Calu3 (cell line): ENCODE measurements around the gene FAM228A. TPM values are rescaled to one million over a fixed set of nuclear protein-coding genes. Genes with fewer than 3 reads are reported as not detected.

Experiments
- BruUV-seq: library from RNA; stranded (reverse); fragments of 400-500 nt; replicated peaks from 2 replicates; lab custom pipeline; 2021; lab: Mats Ljungman, UMichigan
- CTCF ChIA-PET: fragments of 300-600 bp; sonication (Branson Sonifier 250); formaldehyde crosslinking; loops from one replicate; lab custom pipeline; 2022; ENCODE audit warnings: antibody characterized with exemption; lab: Charles Lee
- DNase-seq: peaks from one replicate; pipeline ENCODE4 v3.0.0; 2022
- H3K27ac Mint-ChIP-seq: one replicate; pipeline ENCODE4 v1.8.0; 2022; ENCODE audit warnings: mixed read lengths; ENCODE audit not compliant: unreplicated experiment
- H3K27me3 Mint-ChIP-seq: one replicate; pipeline ENCODE4 v1.8.0; 2022; ENCODE audit warnings: mixed read lengths; ENCODE audit not compliant: unreplicated experiment
- H3K36me3 Mint-ChIP-seq: one replicate; pipeline ENCODE4 v1.8.0; 2022; ENCODE audit warnings: mild to moderate bottlenecking, moderate library complexity, mixed read lengths; ENCODE audit not compliant: insufficient read depth, unreplicated experiment
- H3K4me1 Mint-ChIP-seq: one replicate; pipeline ENCODE4 v1.8.0; 2022; ENCODE audit warnings: mild to moderate bottlenecking, low read depth, mixed read lengths; ENCODE audit not compliant: unreplicated experiment
- H3K4me3 Mint-ChIP-seq: one replicate; pipeline ENCODE4 v1.8.0; 2022; ENCODE audit warnings: mild to moderate bottlenecking, low read depth, moderate library complexity, mixed read lengths; ENCODE audit not compliant: unreplicated experiment
- H3K9me3 Mint-ChIP-seq: one replicate; pipeline ENCODE4 v1.8.0; 2022; ENCODE audit warnings: low read depth, mixed read lengths; ENCODE audit not compliant: unreplicated experiment
- CTCF ChIP-seq: fragments of 200-600 bp; IDR thresholded peaks from one replicate; pipeline ENCODE4 v1.8.0; 2022; ENCODE audit warnings: antibody characterized with exemption; ENCODE audit not compliant: unreplicated experiment
- intact Hi-C: fragments of 100-400 bp; cut with micrococcal nuclease; formaldehyde crosslinking; loops from one replicate; pipeline ENCODE4 v1.10.0; 2022; ENCODE audit not compliant: unreplicated experiment
- total RNA-seq: library from RNA; stranded (reverse); gene quantifications from 2 replicates; pipeline ENCODE4 v1.2.3, GENCODE V29; 2022

The FAM228A gene
- total RNA-seq, 1 experiment from 2014 or later = not detected

DNA sequence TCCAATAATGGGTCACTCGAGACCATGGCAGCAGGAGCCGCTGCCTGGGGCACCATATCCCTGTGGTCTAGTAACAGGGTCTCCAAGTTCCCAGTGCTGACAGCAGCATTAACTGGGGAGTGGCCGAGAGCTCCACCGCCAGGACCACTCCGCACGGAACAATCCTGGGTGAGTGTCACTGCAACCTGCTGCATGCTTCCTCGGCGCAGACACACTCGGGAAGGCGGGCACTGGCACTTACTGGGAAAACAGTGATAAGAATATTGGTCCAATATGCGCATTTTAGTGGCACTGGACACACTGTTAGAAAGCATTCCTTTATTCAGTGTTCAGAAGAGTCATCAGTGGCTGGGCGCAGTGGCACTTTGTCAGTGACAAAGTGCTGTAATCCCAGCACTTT is 29.7 kb downstream of the FAM228A start:
- Mint-ChIP-seq H3K9me3 (no peaks in the 10 kb centered on the region), H3K27ac (no peak overlapping the region), H3K27me3 (no peaks in the 10 kb centered on the region), H3K4me3 (no peak overlapping the region), H3K36me3 (peaks cover 7% of the 10 kb centered on the region), H3K4me1 (no peaks in the 10 kb centered on the region)
- no peak for TF ChIP-seq CTCF
- BruUV-seq = no TSS peak
- CTCF ChIA-PET = no interaction called here
- DNase-seq = no peak
- intact Hi-C loops = no loop called here

DNA sequence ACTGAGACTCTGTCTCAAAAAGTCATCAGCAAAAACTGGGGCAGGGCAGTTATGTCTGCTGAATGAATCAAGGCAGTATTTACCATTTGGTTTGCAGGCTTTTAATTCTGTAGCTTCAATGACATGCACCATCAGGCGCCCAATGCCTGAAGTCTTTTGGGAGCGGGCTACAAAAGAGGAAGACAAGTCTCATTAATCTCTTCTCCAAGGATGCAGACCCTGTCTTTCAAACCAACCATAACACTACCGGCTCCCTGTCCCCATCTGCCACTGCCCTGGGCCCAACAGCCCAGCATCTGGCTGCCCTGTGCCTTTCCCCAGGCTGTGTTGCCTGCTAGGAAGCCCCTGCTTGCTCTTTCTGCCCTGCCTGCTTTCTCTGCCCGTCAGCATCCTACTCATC is 30.3 kb downstream of the FAM228A start:
- no peak for DNase-seq
- CTCF ChIA-PET = no interaction called here
- BruUV-seq = no TSS peak
- Mint-ChIP-seq H3K36me3 (peaks cover 7% of the 10 kb centered on the region), H3K4me1 (no peaks in the 10 kb centered on the region), H3K4me3 (no peak overlapping the region), H3K9me3 (no peaks in the 10 kb centered on the region), H3K27me3 (no peaks in the 10 kb centered on the region), H3K27ac (no peak overlapping the region)
- TF ChIP-seq CTCF = no peak
- intact Hi-C loops = no loop called here

GRCh38 chr2:24206242-24206641 is 31.4 kb downstream of the FAM228A start:
- no TSS peak for BruUV-seq
- peaks cover 6% of the 10 kb centered on the region for H3K36me3 Mint-ChIP-seq
- H3K4me1 Mint-ChIP-seq = no peaks in the 10 kb centered on the region
- no peaks in the 10 kb centered on the region for H3K9me3 Mint-ChIP-seq
- intact Hi-C loops = no loop called here
- CTCF ChIA-PET = no interaction called here
- DNase-seq = no peak
- no peak overlapping the region for H3K27ac Mint-ChIP-seq
- no peak overlapping the region for H3K4me3 Mint-ChIP-seq
- H3K27me3 Mint-ChIP-seq = no peaks in the 10 kb centered on the region
- no peak for TF ChIP-seq CTCF

GRCh38 chr2:24206714-24207113 is 31.9 kb downstream of the FAM228A start:
- peaks cover 5% of the 10 kb centered on the region for H3K36me3 Mint-ChIP-seq
- no peaks in the 10 kb centered on the region for H3K27me3 Mint-ChIP-seq
- no peak overlapping the region for H3K4me3 Mint-ChIP-seq
- no TSS peak for BruUV-seq
- no peak for DNase-seq
- intact Hi-C loops = no loop called here
- CTCF ChIA-PET = no interaction called here
- TF ChIP-seq CTCF = no peak
- H3K27ac Mint-ChIP-seq = no peak overlapping the region
- H3K4me1 Mint-ChIP-seq = no peaks in the 10 kb centered on the region
- H3K9me3 Mint-ChIP-seq = no peaks in the 10 kb centered on the region

GRCh38 chr2:24207359-24207758 is 32.5 kb downstream of the FAM228A start:
- intact Hi-C loops = no loop called here
- peaks cover 5% of the 10 kb centered on the region for H3K36me3 Mint-ChIP-seq
- H3K4me3 Mint-ChIP-seq = no peak overlapping the region
- no peak for DNase-seq
- no peak overlapping the region for H3K27ac Mint-ChIP-seq
- no peaks in the 10 kb centered on the region for H3K4me1 Mint-ChIP-seq
- TF ChIP-seq CTCF = no peak
- H3K27me3 Mint-ChIP-seq = no peaks in the 10 kb centered on the region
- CTCF ChIA-PET = no interaction called here
- no peaks in the 10 kb centered on the region for H3K9me3 Mint-ChIP-seq
- BruUV-seq = no TSS peak
